ENCODE results near the gene ANKIB1. TPM values are rescaled to one million over a fixed set of nuclear protein-coding genes. Genes with fewer than 3 reads are reported as not detected.

Gene ANKIB1
- total and polyA plus RNA-seq, 2 experiments from 2014 or later = 8.8 to 35.3 TPM

DNA sequence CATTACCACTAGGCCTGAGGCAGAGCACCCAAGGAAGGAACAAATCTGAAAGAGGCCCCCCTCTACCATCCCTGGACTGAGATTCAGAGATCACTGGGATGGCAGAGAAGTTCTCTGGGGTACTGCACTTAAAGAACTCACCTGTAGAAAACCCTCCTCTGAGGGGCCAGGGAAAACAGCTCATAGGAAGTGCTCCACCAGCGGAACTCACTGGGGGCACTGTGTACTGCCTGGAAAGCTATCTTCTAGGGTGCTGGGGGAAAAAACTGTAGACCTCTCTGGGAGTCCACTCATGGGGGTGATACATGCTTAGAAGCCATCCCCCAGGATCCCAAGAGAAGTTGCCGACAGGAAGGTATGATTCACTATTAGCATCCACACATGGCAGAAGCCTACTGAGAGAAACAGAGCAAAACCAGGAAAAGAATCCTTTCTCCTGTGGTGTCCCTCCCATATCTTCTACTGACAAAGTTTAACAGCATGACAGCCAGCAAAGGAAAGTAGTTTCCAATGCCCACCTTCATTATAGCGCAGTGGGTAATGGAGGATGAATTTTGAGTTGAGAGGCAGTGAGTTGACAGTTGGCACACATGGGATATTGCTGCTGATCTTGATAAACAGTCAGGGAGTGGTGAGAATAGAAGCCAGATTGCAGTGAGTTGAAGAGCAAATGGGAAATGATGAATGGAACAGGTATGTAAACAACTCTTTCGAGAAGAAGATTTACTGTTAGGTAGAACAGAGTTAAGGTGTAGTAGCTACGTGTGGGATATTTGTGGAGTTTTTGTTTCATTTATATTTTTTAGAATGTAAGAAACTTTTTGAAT, 20.9 kb downstream of the ANKIB1 start:
- Histone ChIP-seq H3K79me2 (peaks cover 75% of the 10 kb centered on the region), H3K9me3 (ENCODE audit: low read depth) (peaks cover 6% of the 10 kb centered on the region), H3K4me2 (no peak overlapping the region), H3K27me3 (no peaks in the 10 kb centered on the region), H3K4me3 (no peak overlapping the region), H3K27ac (no peak overlapping the region), H3K9me2 (replicated peaks; ENCODE audit: insufficient read depth) (no peaks in the 10 kb centered on the region), H2AFZ (no peak overlapping the region), H3K36me3 (replicated peaks; ENCODE audit: insufficient read depth, low read depth) (no peaks in the 10 kb centered on the region), H3K4me1 (ENCODE audit: insufficient read depth) (no peaks in the 10 kb centered on the region), H4K20me1 (ENCODE audit: insufficient read depth, poor library complexity, severe bottlenecking) (peaks cover 3% of the 10 kb centered on the region)
- WGBS (ENCODE audit: low lambda C conversion rate, missing lambda C conversion rate) = 89% methylated on average over 5 of the region's 5 CpGs
- no peak for DNase-seq (ENCODE audit: low spot score)
- TF ChIP-seq EZH2 (IDR thresholded peaks at IDR 0.05; ENCODE audit: borderline replicate concordance) (no peak), CTCF (IDR thresholded peaks at IDR 0.05; ENCODE audit: poor library complexity) (no peak), EZH2phosphoT487 (IDR thresholded peaks at IDR 0.05; ENCODE audit: low read depth, severe bottlenecking, unreplicated experiment) (no peak)

- no peaks in the 10 kb centered on the region for H3K9me2 ChIP-seq (replicated peaks; ENCODE audit: insufficient read depth)
- H3K4me2 ChIP-seq = no peak overlapping the region
- H3K4me3 ChIP-seq = no peak overlapping the region
- WGBS (ENCODE audit: low lambda C conversion rate, missing lambda C conversion rate) = 92% methylated on average over 1 of the region's 1 CpG
- no peaks in the 10 kb centered on the region for H3K27me3 ChIP-seq
- H4K20me1 ChIP-seq (ENCODE audit: insufficient read depth, poor library complexity, severe bottlenecking) = peaks cover 3% of the 10 kb centered on the region
- DNase-seq (ENCODE audit: low spot score) = no peak
- H3K27ac ChIP-seq = no peak overlapping the region
- no peak overlapping the region for H2AFZ ChIP-seq
- H3K9me3 ChIP-seq (ENCODE audit: low read depth) = peaks cover 1% of the 10 kb centered on the region
- no peak for TF ChIP-seq EZH2 (IDR thresholded peaks at IDR 0.05; ENCODE audit: borderline replicate concordance)
- TF ChIP-seq CTCF (IDR thresholded peaks at IDR 0.05; ENCODE audit: poor library complexity) = no peak
- TF ChIP-seq EZH2phosphoT487 (IDR thresholded peaks at IDR 0.05; ENCODE audit: low read depth, severe bottlenecking, unreplicated experiment) = no peak
- H3K36me3 ChIP-seq (replicated peaks; ENCODE audit: insufficient read depth, low read depth) = no peaks in the 10 kb centered on the region
- no peaks in the 10 kb centered on the region for H3K4me1 ChIP-seq (ENCODE audit: insufficient read depth)
- peaks cover 81% of the 10 kb centered on the region for H3K79me2 ChIP-seq
Observed at GRCh38 chr7:92268921-92269320, 23.1 kb downstream of the ANKIB1 start.

- H3K4me3 ChIP-seq = no peak overlapping the region
- DNase-seq (ENCODE audit: low spot score) = no peak
- H3K4me2 ChIP-seq = no peak overlapping the region
- H2AFZ ChIP-seq = no peak overlapping the region
- H3K4me1 ChIP-seq (ENCODE audit: insufficient read depth) = no peaks in the 10 kb centered on the region
- H3K27me3 ChIP-seq = no peaks in the 10 kb centered on the region
- no peaks in the 10 kb centered on the region for H3K9me3 ChIP-seq (ENCODE audit: low read depth)
- H3K79me2 ChIP-seq = peaks cover 90% of the 10 kb centered on the region
- H3K9me2 ChIP-seq (replicated peaks; ENCODE audit: insufficient read depth) = no peaks in the 10 kb centered on the region
- no peaks in the 10 kb centered on the region for H4K20me1 ChIP-seq (ENCODE audit: insufficient read depth, poor library complexity, severe bottlenecking)
- TF ChIP-seq EZH2phosphoT487 (IDR thresholded peaks at IDR 0.05; ENCODE audit: low read depth, severe bottlenecking, unreplicated experiment) = no peak
- H3K36me3 ChIP-seq (replicated peaks; ENCODE audit: insufficient read depth, low read depth) = no peaks in the 10 kb centered on the region
- 98% methylated on average over 4 of the region's 4 CpGs for WGBS (ENCODE audit: low lambda C conversion rate, missing lambda C conversion rate)
- H3K27ac ChIP-seq = no peak overlapping the region
Observed at GRCh38 chr7:92275327-92275726, 29.6 kb downstream of the ANKIB1 start.

DNA sequence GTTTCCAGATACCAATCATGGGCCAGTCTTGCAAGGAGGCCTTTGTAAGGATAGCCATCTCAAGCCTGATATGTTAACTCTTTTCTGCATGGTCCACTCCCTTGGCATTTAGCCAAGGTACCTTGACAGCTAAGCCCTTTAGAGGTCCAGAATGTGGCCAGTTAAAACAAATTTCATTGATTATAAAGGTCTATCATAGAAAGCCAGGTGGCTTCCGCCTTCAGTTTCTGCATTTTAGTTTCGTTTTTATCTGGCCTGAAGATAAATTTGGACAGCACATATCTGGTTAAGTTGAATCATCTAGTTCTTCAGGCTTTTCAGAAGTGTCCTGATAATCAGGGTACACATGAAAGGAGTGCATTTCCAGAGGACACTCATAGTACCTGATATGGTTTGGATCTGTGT, 30.7 kb downstream of the ANKIB1 start:
- peaks cover 87% of the 10 kb centered on the region for H3K79me2 ChIP-seq
- no peak overlapping the region for H2AFZ ChIP-seq

More for the DNA sequence above, 30.7 kb downstream of the ANKIB1 start:
- TF ChIP-seq CTCF (IDR thresholded peaks at IDR 0.05; ENCODE audit: poor library complexity) = no peak
- no peak for TF ChIP-seq EZH2 (IDR thresholded peaks at IDR 0.05; ENCODE audit: borderline replicate concordance)
- TF ChIP-seq EZH2phosphoT487 (IDR thresholded peaks at IDR 0.05; ENCODE audit: low read depth, severe bottlenecking, unreplicated experiment) = no peak
- DNase-seq (ENCODE audit: low spot score) = no peak
- H3K9me2 ChIP-seq (replicated peaks; ENCODE audit: insufficient read depth) = no peaks in the 10 kb centered on the region
- H3K27me3 ChIP-seq = no peaks in the 10 kb centered on the region
- 98% methylated on average over 2 of the region's 2 CpGs for WGBS (ENCODE audit: low lambda C conversion rate, missing lambda C conversion rate)
- H3K4me2 ChIP-seq = no peak overlapping the region
- H3K27ac ChIP-seq = no peak overlapping the region
- no peaks in the 10 kb centered on the region for H3K9me3 ChIP-seq (ENCODE audit: low read depth)
- H3K36me3 ChIP-seq (replicated peaks; ENCODE audit: insufficient read depth, low read depth) = no peaks in the 10 kb centered on the region
- no peak overlapping the region for H3K4me3 ChIP-seq
- H3K4me1 ChIP-seq (ENCODE audit: insufficient read depth) = no peaks in the 10 kb centered on the region
- H4K20me1 ChIP-seq (ENCODE audit: insufficient read depth, poor library complexity, severe bottlenecking) = no peaks in the 10 kb centered on the region

All from hepatocyte (in vitro differentiated cells).